Stomach (tissue), 4 donors: ENCODE data around the gene TP73.

Source experiments
- POLR2AphosphoS5 ChIP-seq, 3 donors: sonication (generic); formaldehyde crosslinking; IDR thresholded peaks; one replicate each; pipeline ENCODE4 v1.6.1; 2016; ENCODE audit warnings: antibody characterized with exemption in 3 of 3
- TF ChIP-seq, protein P1 (sequence below), 7 experiments: fragments of 450-650 bp in 4 of 7; fragments of 200-600 bp in 3 of 7; sonication (generic) in 3 of 7; IDR thresholded peaks; one replicate each; pipeline ENCODE4 v1.5.1; 2016 to 2019; ENCODE audit warnings: antibody characterized with exemption in 7 of 7, control low read depth in 2 of 7, mild to moderate bottlenecking in 1 of 7

DNA sequence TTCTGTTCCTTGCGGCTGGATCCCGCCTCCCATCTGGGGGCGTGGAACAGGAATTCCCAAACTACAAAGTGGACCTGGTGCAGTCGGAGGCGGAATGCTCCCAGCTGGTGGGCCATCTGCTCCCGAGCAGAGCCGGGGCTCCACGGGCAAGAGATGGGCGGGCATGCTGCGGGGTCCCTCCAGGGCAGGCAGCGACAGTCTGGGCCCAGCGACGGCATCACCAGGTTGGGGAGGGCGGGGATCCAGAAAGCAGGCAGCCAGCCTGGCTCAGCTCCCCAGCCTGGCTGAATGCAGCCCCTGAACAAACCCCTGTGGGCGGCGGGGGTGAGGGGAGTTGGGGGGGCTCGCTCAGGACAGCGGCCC lies 44.6 kb upstream of the TP73 start:
- TF ChIP-seq, protein P1, sequence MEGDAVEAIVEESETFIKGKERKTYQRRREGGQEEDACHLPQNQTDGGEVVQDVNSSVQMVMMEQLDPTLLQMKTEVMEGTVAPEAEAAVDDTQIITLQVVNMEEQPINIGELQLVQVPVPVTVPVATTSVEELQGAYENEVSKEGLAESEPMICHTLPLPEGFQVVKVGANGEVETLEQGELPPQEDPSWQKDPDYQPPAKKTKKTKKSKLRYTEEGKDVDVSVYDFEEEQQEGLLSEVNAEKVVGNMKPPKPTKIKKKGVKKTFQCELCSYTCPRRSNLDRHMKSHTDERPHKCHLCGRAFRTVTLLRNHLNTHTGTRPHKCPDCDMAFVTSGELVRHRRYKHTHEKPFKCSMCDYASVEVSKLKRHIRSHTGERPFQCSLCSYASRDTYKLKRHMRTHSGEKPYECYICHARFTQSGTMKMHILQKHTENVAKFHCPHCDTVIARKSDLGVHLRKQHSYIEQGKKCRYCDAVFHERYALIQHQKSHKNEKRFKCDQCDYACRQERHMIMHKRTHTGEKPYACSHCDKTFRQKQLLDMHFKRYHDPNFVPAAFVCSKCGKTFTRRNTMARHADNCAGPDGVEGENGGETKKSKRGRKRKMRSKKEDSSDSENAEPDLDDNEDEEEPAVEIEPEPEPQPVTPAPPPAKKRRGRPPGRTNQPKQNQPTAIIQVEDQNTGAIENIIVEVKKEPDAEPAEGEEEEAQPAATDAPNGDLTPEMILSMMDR (IDR thresholded peaks at IDR 0.05): no peak
- TF ChIP-seq POLR2AphosphoS5 (IDR thresholded peaks at IDR 0.05): no peak
